H1 (cell line): Measurements from ENCODE around the gene COLEC12. TPM values are rescaled to one million over a fixed set of nuclear protein-coding genes. Genes with fewer than 3 reads are reported as not detected.

Experiments
- CHD7 ChIP-seq: fragments of 300-600 bp; sonication (generic); IDR thresholded peaks from 2 replicates; pipeline ENCODE4 v1.7.1; 2012; ENCODE audit warnings: low read length, moderate library complexity, mild to moderate bottlenecking, inconsistent platforms; ENCODE audit not compliant: insufficient replicate concordance
- RBBP5 ChIP-seq: IDR thresholded peaks from 2 replicates; pipeline ENCODE4 v1.7.1; 2012; ENCODE audit warnings: low read depth, mild to moderate bottlenecking, inconsistent platforms, low read length, moderate library complexity, borderline replicate concordance
- polyA plus RNA-seq, 7 experiments: library from polyadenylated mRNA; depleted of rRNA in 3 of 7; stranded (reverse) in 5 of 7; unstranded in 2 of 7; fragments of >200 nt in 5 of 7; fragments of 200-250 nt in 2 of 7; gene quantifications; 1 replicate in 5 of 7; 2 replicates in 1 of 7; 4 replicates in 1 of 7; pipeline versions ENCODE4 v1.2.1 to v1.2.3, GENCODE V29; 2011 to 2013; ENCODE audit warnings: missing spikeins in 2 of 7, mixed read lengths in 2 of 7
- total RNA-seq: library from RNA; stranded (reverse); fragmentation: NEBNext Ultra II Directional; extraction: Animal tissue kit (Norgen Biotek cat#: 25700); gene quantifications from 2 replicates; pipeline ENCODE4 v1.2.1, GENCODE V29; 2021

Gene COLEC12
- total and polyA plus RNA-seq, 2 of the 8 experiments (the other 6 are each of a cell fraction or from before 2014, with no cell fraction given), result 0.44 to 2.3 TPM

DNA sequence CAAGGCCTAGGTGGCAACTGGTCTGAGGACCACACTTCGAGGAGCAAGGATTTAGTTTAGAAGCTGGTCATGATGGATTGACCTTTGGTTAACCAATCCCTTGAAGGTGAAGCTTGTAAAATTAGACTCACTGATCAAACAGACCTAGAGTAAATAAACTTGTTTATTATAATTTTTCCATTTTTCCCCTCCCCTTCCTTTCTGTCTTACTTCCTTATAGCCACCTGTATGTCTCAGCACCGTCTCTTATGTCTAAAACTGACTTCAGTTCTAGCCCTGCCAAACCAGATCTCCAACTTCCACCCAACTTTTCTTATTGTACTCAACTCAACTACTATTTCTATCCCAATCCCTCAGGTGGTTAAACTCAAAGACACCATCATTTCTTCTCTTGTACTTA is 139.8 kb downstream of the COLEC12 start (continued):
- no peak for TF ChIP-seq CHD7
- no peak for TF ChIP-seq RBBP5
